PC-3 (cell line): ENCODE measurements around the gene RFTN1. TPM values are rescaled to one million over a fixed set of nuclear protein-coding genes. Genes with fewer than 3 reads are reported as not detected.

Source experiments
- ATAC-seq: fragments of 200-7000 bp; cut with Tn5 transposase; 2 replicates; pipeline ENCODE4 v1.9.1; 2020; ENCODE audit warnings: mild to moderate bottlenecking, moderate library complexity
- BruUV-seq: library from RNA; stranded (reverse); fragments of 400-500 nt; replicated peaks from 2 replicates; lab custom pipeline; 2021; lab: Mats Ljungman, UMichigan
- CTCF ChIA-PET: fragments of 300-600 bp; sonication (Branson Sonifier 250); formaldehyde crosslinking; loops from one replicate; lab custom pipeline; 2022; ENCODE audit warnings: antibody characterized with exemption; lab: Charles Lee
- POLR2A ChIA-PET: fragments of 300-600 bp; sonication (Branson Sonifier 250); formaldehyde crosslinking; loops from one replicate; lab custom pipeline; 2022; ENCODE audit warnings: antibody characterized with exemption; ENCODE audit not compliant: unreplicated experiment; lab: Charles Lee
- DNase-seq: peaks from one replicate; pipeline ENCODE4 v3.0.0-alpha.2; 2015
- H2AFZ ChIP-seq: fragments of 300-600 bp; sonication (generic); 2 replicates; pipeline ENCODE4 v1.6.0; 2016; ENCODE audit warnings: antibody characterized with exemption, low read length
- H3F3A ChIP-seq: fragments of 300-600 bp; sonication (generic); one replicate; pipeline ENCODE4 v1.6.0; 2017; ENCODE audit warnings: antibody characterized with exemption, low read length, control low read depth, mild to moderate bottlenecking; ENCODE audit not compliant: unreplicated experiment
- H3K27ac ChIP-seq: fragments of 300-600 bp; sonication (generic); 2 replicates; pipeline ENCODE4 v1.5.1; 2016; ENCODE audit warnings: mild to moderate bottlenecking, low read length
- H3K27me3 ChIP-seq: fragments of 300-600 bp; sonication (generic); 2 replicates; pipeline ENCODE4 v1.6.1; 2016; ENCODE audit warnings: low read length, mixed read lengths
- H3K36me3 ChIP-seq: fragments of 300-600 bp; sonication (generic); 2 replicates; pipeline ENCODE4 v1.6.1; 2016; ENCODE audit warnings: low read depth, mixed run types, low read length, mixed read lengths
- H3K4me1 ChIP-seq: fragments of 300-600 bp; sonication (generic); 2 replicates; pipeline ENCODE4 v1.5.1; 2016; ENCODE audit warnings: low read length; ENCODE audit not compliant: insufficient read depth
- H3K4me2 ChIP-seq: fragments of 300-600 bp; sonication (generic); 2 replicates; pipeline ENCODE4 v1.6.0; 2016; ENCODE audit warnings: low read length
- H3K4me3 ChIP-seq: fragments of 300-600 bp; sonication (generic); 2 replicates; pipeline ENCODE4 v1.5.1; 2016; ENCODE audit warnings: mild to moderate bottlenecking, low read length, mixed read lengths
- H3K79me2 ChIP-seq: fragments of 300-600 bp; sonication (generic); 2 replicates; pipeline ENCODE4 v1.6.1; 2017; ENCODE audit warnings: low read length, mixed read lengths
- H3K9ac ChIP-seq: fragments of 300-600 bp; sonication (generic); 2 replicates; pipeline ENCODE4 v1.6.0; 2016; ENCODE audit warnings: mild to moderate bottlenecking, low read length
- H3K9me2 ChIP-seq: fragments of 300-600 bp; sonication (generic); replicated peaks from 2 replicates; pipeline ENCODE4 v1.6.1; 2016; ENCODE audit warnings: mixed run types, low read length, mixed read lengths
- H3K9me3 ChIP-seq: fragments of 300-600 bp; sonication (generic); 2 replicates; pipeline ENCODE4 v1.6.1; 2016; ENCODE audit warnings: low read length, mixed read lengths
- H4K20me1 ChIP-seq: fragments of 300-600 bp; sonication (generic); 2 replicates; pipeline ENCODE4 v1.6.1; 2016; ENCODE audit warnings: low read length, mixed read lengths
- CTCF ChIP-seq: fragments of 300-600 bp; sonication (generic); conservative IDR thresholded peaks from 2 replicates; pipeline ENCODE4 v1.5.1; 2017; ENCODE audit warnings: antibody characterized with exemption, low read depth, mild to moderate bottlenecking, low read length
- EZH2 ChIP-seq: fragments of 300-600 bp; sonication (generic); IDR thresholded peaks from one replicate; pipeline ENCODE4 v1.6.1; 2017; ENCODE audit warnings: antibody characterized with exemption, mild to moderate bottlenecking, low read length; ENCODE audit not compliant: unreplicated experiment
- EZH2phosphoT487 ChIP-seq: fragments of 300-600 bp; sonication (generic); IDR thresholded peaks from 2 replicates; pipeline ENCODE4 v1.6.1; 2018; ENCODE audit warnings: mild to moderate bottlenecking, antibody characterized with exemption, low read length, borderline replicate concordance
- intact Hi-C: fragments of 100-400 bp; cut with micrococcal nuclease; formaldehyde crosslinking; loops from 2 replicates; pipeline ENCODE4 v1.9.0; 2023
- total RNA-seq: library from RNA; depleted of rRNA; stranded (reverse); fragments of >200 nt; gene quantifications from 2 replicates; pipeline ENCODE4 v1.2.3, GENCODE V29; 2014

RFTN1 gene
- total RNA-seq, 1 experiment from 2014 or later: 9.7 TPM

GRCh38 chr3:16338999-16339398, 174.5 kb downstream of the RFTN1 start:
- H3K27me3 ChIP-seq: no peaks in the 10 kb centered on the region
- H3K9ac ChIP-seq: no peak overlapping the region
- intact Hi-C loops: no loop called here
- no peak overlapping the region for H3K27ac ChIP-seq
- H3K4me2 ChIP-seq: no peak overlapping the region
- H3F3A ChIP-seq: no peaks in the 10 kb centered on the region
- H2AFZ ChIP-seq: no peak overlapping the region
- no TSS peak for BruUV-seq
- no peaks in the 10 kb centered on the region for H4K20me1 ChIP-seq
- no peaks in the 10 kb centered on the region for H3K4me1 ChIP-seq
- H3K4me3 ChIP-seq: no peak overlapping the region
- H3K36me3 ChIP-seq: 0 out of 2 replicates have a peak, but pooled peaks cover 3% of the 10 kb centered on the region
- no peak for TF ChIP-seq EZH2
- no peak for TF ChIP-seq EZH2phosphoT487
- TF ChIP-seq CTCF: no peak
- ATAC-seq (peak; percentile 27; the same call in 1 of the 2 replicates), DNase-seq (peak; percentile 30)
- H3K79me2 ChIP-seq: no peaks in the 10 kb centered on the region
- ChIA-PET CTCF (no interaction called here), POLR2A (no interaction called here)
- H3K9me2 ChIP-seq: no peaks in the 10 kb centered on the region
- no peaks in the 10 kb centered on the region for H3K9me3 ChIP-seq

DNA sequence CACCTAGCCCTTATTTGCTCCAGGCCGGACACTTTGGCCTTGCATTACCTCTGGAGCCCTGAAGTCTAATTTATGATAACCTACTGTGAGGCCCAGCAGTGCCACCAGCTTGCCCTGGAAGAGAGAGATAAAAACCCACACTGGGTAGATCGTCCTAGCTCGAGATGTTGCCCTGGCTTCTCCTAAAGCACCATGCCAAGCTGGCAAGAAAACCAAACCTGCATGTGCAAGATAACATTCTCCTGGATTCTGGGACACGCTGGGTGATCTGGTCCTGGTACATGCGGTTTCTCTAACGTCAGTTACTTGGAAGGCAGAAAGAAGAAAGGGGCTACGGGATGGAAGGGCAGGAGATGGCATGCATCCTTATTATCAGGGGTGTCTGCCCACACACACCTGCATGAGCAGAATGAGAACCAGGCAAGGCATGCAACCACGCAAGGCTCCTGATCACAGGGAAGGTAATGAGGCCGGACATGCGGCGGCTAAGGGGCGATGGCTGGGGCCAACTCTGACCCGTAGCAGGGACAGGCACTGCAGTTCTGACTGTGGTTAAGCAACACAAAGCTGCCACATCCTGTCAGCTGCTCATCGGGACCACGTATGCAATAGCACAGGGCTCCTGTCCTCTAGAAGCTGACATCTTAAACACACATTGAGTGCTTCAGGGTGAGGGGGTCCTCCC, 175.5 kb downstream of the RFTN1 start:
- Histone ChIP-seq H3K4me2 (no peak overlapping the region), H3K9me3 (no peaks in the 10 kb centered on the region), H2AFZ (no peak overlapping the region), H3K27me3 (no peaks in the 10 kb centered on the region), H3K4me1 (no peaks in the 10 kb centered on the region), H3K36me3 (0 out of 2 replicates have a peak, but pooled peaks cover 3% of the 10 kb centered on the region), H3F3A (no peaks in the 10 kb centered on the region), H4K20me1 (no peaks in the 10 kb centered on the region), H3K27ac (no peak overlapping the region), H3K9me2 (no peaks in the 10 kb centered on the region), H3K9ac (no peak overlapping the region), H3K79me2 (no peaks in the 10 kb centered on the region), H3K4me3 (no peak overlapping the region)
- ATAC-seq (no peak), DNase-seq (no peak)
- intact Hi-C loops: no loop called here
- POLR2A ChIA-PET: no interaction called here
- no TSS peak for BruUV-seq
- CTCF ChIA-PET: no interaction called here
- TF ChIP-seq CTCF: no peak
- no peak for TF ChIP-seq EZH2
- no peak for TF ChIP-seq EZH2phosphoT487

DNA sequence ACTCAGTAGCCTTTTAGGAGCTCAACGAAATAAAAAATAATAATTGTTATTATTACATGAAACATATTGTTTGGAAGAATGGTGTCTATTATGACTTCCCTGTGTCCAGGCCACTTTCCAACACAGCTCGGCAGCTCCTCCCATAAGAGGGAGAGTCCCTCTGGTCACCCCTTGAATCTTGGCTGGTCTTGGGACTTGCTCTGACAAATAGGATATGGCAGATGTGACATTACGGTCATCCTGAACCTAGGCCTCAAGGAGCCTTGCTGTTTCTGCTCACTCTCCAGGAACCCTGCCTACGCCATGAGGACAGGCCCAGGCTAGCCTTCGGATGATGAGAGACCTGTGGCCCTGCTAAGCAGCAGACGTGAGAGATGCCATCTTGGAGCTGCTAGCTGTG, 176.7 kb downstream of the RFTN1 start:
- H3K79me2 ChIP-seq: no peaks in the 10 kb centered on the region
- ATAC-seq: no peak
- H3F3A ChIP-seq: no peaks in the 10 kb centered on the region
- H4K20me1 ChIP-seq: no peaks in the 10 kb centered on the region
- no peak overlapping the region for H3K27ac ChIP-seq
- H3K9me3 ChIP-seq: no peaks in the 10 kb centered on the region
- no peaks in the 10 kb centered on the region for H3K9me2 ChIP-seq
- H3K4me2 ChIP-seq: no peak overlapping the region
- H3K36me3 ChIP-seq: 0 out of 2 replicates have a peak, but pooled peaks cover 5% of the 10 kb centered on the region
- H3K4me1 ChIP-seq: no peaks in the 10 kb centered on the region
- TF ChIP-seq EZH2: no peak
- TF ChIP-seq CTCF: no peak
- TF ChIP-seq EZH2phosphoT487: no peak
- no peak overlapping the region for H2AFZ ChIP-seq
- DNase-seq: no peak
- intact Hi-C loops: no loop called here
- CTCF ChIA-PET: no interaction called here
- H3K4me3 ChIP-seq: no peak overlapping the region
- no peak overlapping the region for H3K9ac ChIP-seq
- no peaks in the 10 kb centered on the region for H3K27me3 ChIP-seq
- BruUV-seq: no TSS peak
- POLR2A ChIA-PET: no interaction called here
